ENCODE measurements around the gene GID4.

GRCh38 chr17:18093616-18094408, 54.6 kb downstream of the GID4 start:
- TF ChIP-seq, protein P1, sequence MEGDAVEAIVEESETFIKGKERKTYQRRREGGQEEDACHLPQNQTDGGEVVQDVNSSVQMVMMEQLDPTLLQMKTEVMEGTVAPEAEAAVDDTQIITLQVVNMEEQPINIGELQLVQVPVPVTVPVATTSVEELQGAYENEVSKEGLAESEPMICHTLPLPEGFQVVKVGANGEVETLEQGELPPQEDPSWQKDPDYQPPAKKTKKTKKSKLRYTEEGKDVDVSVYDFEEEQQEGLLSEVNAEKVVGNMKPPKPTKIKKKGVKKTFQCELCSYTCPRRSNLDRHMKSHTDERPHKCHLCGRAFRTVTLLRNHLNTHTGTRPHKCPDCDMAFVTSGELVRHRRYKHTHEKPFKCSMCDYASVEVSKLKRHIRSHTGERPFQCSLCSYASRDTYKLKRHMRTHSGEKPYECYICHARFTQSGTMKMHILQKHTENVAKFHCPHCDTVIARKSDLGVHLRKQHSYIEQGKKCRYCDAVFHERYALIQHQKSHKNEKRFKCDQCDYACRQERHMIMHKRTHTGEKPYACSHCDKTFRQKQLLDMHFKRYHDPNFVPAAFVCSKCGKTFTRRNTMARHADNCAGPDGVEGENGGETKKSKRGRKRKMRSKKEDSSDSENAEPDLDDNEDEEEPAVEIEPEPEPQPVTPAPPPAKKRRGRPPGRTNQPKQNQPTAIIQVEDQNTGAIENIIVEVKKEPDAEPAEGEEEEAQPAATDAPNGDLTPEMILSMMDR (IDR thresholded peaks at IDR 0.05) = no peak
- no peak for TF ChIP-seq POLR2A (IDR thresholded peaks at IDR 0.05)

Data from body of pancreas (tissue), 4 donors.